HG03196 (cell line): ENCODE measurements around the gene INTS1.

Source experiments
- ATAC-seq: cut with Tn5 transposase; IDR thresholded peaks from one replicate; pipeline ENCODE4 v1.9.1; 2021; ENCODE audit not compliant: unreplicated experiment

Gene INTS1

GRCh38 chr7:1490837-1491236, 13.4 kb downstream of the INTS1 start:
- ATAC-seq, result no peak

DNA sequence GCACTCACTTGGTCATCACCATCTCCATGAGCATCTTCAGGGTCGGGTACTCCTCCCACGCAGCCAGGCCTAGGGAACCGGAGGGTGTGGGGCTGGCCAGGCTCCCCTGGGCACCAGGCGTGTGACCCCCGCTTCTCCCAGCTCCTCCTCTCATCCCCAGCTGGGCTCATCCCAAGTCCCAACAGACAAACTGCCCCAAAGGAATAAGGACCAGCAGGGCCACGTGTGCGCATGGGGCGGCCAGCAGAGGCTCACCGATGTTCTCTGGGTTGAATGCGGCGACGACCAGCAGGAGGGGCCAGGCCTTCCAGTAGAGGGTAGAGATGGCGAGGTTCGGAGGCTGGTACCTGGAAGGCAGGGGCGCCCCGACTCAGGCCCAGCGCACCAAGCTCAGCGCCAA, 14.9 kb downstream of the INTS1 start:
- no peak for ATAC-seq

DNA sequence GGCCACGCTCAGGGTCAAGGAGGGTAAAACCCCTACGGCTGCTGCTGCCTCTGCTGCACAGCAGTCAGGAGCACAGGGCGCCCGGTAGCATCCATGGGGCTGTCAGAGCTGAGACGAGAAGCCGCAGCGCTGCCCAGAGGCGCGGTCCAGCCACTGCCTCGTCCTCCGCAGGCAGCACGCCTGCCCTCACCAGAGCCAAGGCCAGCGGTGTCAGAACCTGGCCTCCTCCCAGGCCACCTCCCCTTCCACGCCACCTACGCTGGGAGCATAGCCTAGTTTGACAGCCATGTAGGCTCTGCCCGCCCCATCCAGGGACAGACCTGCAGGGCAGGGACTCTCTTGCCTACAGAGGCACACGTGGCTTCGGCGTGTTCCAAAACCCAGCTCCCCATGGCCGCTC, 16.2 kb downstream of the INTS1 start:
- ATAC-seq, result no peak

DNA sequence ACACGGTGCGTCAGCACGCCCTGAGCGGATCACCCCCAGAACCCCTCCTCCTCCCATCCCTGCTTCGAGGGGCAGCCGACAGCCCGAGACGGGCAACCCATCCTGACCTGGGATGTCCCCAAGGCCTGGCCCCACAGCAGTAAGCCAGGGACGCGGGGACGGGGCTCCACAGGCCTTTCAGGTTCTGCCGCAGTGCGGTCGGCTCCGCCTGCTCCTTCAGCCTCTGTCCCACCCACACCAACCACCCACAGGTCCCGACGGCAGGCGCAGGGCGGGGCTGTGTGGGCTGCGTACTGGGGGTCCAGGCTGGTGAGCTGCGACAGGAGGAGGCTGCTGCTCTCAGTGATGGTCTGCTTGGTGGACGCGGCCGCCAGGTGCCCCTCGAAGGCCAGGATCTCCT, 16.7 kb downstream of the INTS1 start:
- no peak for ATAC-seq

DNA sequence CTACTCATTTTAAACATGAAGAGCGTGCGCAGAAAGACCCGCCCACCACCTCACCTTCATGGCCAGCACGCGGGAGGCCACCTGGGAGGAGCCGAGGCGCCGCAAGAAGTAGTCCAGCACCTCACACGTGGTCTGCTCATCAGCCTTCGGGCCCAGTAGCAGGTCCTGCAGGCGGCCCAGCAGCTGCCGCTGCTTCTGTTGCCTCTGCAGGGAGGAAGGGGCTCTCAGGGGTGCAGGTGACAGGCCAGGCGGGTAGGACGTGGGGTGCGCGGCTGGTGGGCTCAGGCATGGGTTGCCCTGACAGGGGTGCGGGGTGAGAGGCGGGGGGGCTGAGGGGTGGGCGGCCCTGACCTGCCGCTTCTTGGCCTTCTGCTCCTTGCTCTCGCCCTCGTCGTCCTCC, 17.6 kb downstream of the INTS1 start:
- no peak for ATAC-seq

GRCh38 chr7:1485156-1485555, 19.0 kb downstream of the INTS1 start:
- no peak for ATAC-seq

DNA sequence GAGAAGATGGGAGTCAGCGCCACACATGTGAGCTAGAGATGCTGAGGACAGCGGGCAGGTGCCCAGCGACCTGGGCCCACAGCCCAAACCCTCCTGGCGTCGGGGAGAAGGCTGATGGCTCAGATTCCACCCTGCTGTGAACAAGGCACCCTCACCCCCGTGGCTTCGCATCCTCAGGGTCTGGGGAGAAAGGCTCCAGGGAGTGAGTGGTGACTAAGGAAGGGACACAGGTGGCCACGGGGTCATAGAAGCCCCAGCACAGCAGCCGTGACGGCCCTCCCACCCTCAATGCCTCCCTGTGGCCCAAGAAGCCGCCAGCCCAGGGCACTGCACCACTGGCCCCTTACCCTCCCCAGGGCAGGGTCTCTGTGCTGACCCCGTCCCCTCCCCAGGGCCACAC, 19.6 kb downstream of the INTS1 start:
- no peak for ATAC-seq

DNA sequence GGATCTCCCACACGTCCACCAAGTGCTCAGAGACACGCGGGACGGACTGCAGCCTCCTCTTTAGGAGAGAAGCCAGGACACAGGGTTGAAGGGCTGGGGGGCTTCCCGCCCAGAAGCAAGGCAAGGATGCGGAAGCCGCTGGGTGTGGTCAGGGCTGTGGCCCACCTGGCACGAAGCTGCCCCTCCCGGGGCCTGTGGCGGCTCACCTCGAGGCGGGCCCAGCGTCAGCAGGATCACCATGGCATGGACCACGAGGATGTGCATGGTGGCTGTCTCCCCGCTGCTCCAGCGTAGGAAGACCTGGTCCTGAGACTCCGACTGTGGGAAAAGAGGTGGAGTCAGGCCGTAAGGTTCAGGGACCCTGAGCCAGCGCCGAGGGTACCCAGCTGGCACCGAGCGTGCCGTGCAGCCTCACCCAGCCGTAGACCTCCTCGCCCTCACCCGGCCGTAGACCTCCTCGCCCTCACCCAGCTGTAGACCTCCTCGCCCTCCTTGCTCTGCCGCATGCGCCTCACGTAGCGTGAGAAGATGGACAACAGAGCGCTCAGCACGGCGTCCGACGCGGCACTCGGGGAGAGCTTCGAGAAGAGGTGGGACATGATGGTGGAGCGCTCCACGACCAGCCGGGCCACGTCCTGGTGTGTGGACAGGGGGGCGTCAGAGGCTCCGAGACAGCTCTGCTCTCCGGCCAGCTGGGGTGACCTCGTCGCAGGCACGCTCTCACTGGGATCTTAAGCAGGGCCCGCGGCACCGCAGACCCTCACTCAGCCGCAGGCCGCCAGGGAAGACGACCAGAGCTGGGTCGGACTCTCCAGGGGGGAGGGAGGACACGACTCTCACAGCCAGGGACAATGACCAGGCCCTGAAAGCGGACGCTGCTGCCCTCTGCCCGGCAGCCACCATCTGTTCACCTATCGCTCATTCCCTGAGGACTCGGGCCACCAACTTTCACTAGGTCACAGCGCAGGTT, 20.4 kb downstream of the INTS1 start:
- no peak for ATAC-seq

GRCh38 chr7:1483079-1483478, 21.1 kb downstream of the INTS1 start:
- ATAC-seq, result no peak

DNA sequence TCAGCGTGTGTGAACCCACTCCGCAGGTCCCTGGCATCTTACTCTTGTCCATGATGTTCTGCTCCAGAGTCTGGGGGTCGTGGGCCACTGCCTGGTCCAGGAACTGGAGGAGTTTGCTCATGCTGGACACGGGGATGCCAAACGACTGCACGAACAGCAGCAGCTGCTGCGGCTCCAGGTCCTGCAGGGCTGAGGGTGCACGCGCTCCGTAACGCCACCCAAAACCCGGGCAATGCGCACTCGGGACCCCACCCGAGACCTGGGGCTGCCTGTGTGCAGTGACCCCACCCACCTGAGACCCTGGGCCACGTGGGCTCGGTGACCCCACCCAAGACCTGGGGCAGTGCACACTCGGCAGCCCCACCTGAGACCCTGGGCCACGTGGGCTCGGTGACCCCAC, 22.9 kb downstream of the INTS1 start:
- no peak for ATAC-seq

DNA sequence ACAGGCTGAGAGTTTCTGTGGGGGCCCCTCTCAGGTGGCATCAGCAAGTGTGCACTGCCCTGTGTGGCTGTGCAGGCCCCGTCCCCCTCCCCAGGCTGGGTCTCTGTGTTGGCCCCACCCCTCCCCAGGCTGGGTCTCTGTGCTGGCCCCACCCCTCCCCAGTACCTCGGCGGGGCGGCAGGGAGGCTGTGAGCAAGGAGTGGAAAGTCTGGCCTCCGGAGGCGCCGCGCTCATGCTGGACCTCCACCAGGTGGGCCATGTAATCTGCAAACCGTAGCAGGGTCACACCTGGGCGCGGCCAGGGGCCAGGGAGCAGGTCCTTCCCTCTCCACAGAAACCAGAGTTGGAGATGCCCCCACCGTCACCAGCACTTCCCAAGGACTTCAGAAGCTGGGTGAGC, 23.5 kb downstream of the INTS1 start:
- ATAC-seq, result no peak

DNA sequence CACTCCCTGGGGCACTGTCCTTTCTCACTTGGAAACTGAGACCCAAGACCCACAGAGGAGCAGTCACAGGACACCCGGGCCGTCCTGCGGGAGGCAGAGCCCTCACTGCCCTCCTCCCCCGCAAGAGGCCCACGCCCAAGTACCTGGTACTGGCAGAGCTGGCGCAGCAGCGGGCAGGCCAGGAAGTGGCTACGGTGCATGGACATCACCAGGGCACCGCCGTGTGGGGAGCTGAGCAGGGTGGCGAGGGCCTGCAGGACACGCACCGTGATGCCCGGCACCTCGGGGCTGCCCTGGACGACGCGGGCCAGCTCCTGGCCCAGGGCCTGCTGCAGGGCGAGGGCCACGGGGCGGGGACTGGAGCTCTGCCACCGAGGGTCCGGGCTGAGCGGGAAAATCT, 24.9 kb downstream of the INTS1 start:
- ATAC-seq, result no peak

GRCh38 chr7:1478480-1478879, 25.7 kb downstream of the INTS1 start:
- ATAC-seq, result no peak

GRCh38 chr7:1476859-1477258, 27.3 kb downstream of the INTS1 start:
- ATAC-seq, result no peak

- ATAC-seq, result no peak
These were observed 28.2 kb downstream of the INTS1 start for GRCh38 chr7:1475991-1476390.

GRCh38 chr7:1475393-1475792, 28.8 kb downstream of the INTS1 start:
- no peak for ATAC-seq

GRCh38 chr7:1474736-1475135, 29.5 kb downstream of the INTS1 start:
- no peak for ATAC-seq

DNA sequence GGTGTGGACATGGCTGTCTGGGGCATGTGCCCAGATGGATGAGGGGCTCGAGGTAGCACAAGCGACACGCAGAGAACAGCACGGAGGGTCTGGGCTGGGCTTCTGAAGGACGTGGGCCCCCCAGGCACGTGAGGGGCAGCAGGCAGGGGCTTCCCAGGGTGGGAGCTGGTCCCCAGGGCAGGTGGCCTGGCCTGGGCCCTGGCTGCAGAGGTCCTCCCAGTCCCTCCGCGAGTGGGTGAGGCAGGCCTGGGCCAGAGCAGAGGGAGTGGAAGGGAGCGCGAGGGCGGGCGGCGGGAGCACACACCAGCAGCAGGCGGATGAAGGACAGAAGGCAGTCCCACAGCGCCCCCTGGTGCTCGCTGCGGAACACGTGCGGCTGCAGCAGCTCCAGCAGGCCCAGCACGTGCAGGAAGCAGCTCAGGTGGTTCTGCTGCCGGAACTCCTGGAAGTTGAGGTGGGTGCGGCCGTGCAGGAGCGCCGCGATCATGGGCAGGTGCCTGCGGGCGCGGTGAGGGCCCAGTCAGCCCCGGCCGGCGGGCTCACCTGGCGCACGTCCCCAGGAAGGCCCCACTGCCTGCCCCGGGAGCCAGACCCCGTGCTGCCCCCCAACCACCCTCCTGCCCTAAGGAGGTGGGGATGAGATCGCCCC, 30.2 kb downstream of the INTS1 start:
- no peak for ATAC-seq

DNA sequence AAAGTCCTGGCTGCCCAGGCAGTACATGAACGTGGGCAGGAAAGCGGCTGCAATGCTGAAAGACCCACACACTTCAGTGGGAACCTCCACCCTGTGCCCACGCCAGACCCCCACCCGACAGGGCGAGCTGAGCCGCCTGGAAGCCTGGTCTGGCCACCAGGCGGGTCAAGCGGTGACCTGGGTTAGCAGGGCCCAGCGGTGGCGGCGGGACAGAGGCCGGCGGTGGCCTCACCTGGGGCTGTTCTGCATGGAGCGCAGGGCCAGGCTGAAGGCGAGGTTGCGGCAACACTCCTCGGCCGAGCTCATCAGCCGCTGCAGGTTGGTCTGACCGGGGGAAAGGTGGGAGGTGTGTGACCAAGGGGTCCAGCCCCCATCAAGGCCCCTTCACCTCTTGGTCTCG, 33.3 kb downstream of the INTS1 start:
- no peak for ATAC-seq

- ATAC-seq, result no peak
These were observed 35.4 kb downstream of the INTS1 start for GRCh38 chr7:1468643-1469298.

GRCh38 chr7:1468203-1468602, 36.0 kb downstream of the INTS1 start:
- no peak for ATAC-seq
